DMS79 treated with DMSO at 0.1 percent for 48 hours (cell line): Measurements from ENCODE around the gene PRICKLE2.
"Not testable (repeated sequence)": the region's sequence is repeated elsewhere in the genome, so short reads cannot be mapped to it uniquely, and the experiment has no call there.

ENCODE experiments used
- DNase-seq: peaks from one replicate; lab custom pipeline; 2025; lab: John Stamatoyannopoulos, UW

The PRICKLE2 gene

GRCh38 chr3:64098670-64099069 is 126.6 kb downstream of the PRICKLE2 start:
- no peak for DNase-seq

GRCh38 chr3:64097920-64098319 is 127.3 kb downstream of the PRICKLE2 start:
- no peak for DNase-seq

- DNase-seq, result no peak
Observed at GRCh38 chr3:64095802-64096201, 129.5 kb downstream of the PRICKLE2 start.

GRCh38 chr3:64094713-64095079 is 130.6 kb downstream of the PRICKLE2 start:
- DNase-seq, result no peak

GRCh38 chr3:64093825-64094712 is 131.2 kb downstream of the PRICKLE2 start:
- no peak for DNase-seq

GRCh38 chr3:64093211-64093610 is 132.1 kb downstream of the PRICKLE2 start:
- DNase-seq, result no peak

GRCh38 chr3:64091501-64091900 is 133.8 kb downstream of the PRICKLE2 start:
- DNase-seq, result no peak

GRCh38 chr3:64089386-64089785 is 135.9 kb downstream of the PRICKLE2 start:
- DNase-seq, result not testable (repeated sequence)

- DNase-seq, result peak; percentile 24
Observed at GRCh38 chr3:64088408-64089205, 136.7 kb downstream of the PRICKLE2 start.

GRCh38 chr3:64086479-64087252 is 138.6 kb downstream of the PRICKLE2 start:
- no peak for DNase-seq

GRCh38 chr3:64084640-64085039 is 140.6 kb downstream of the PRICKLE2 start:
- no peak for DNase-seq

GRCh38 chr3:64083575-64083974 is 141.7 kb downstream of the PRICKLE2 start:
- no peak for DNase-seq

GRCh38 chr3:64082961-64083541 is 142.2 kb downstream of the PRICKLE2 start:
- no peak for DNase-seq

GRCh38 chr3:64082411-64082810 is 142.9 kb downstream of the PRICKLE2 start:
- no peak for DNase-seq

GRCh38 chr3:64081235-64081630 is 144.0 kb downstream of the PRICKLE2 start:
- no peak for DNase-seq

GRCh38 chr3:64080616-64081234 is 144.5 kb downstream of the PRICKLE2 start:
- DNase-seq, result no peak

GRCh38 chr3:64079369-64080150 is 145.7 kb downstream of the PRICKLE2 start:
- DNase-seq, result no peak

- no peak for DNase-seq
Observed at GRCh38 chr3:64078966-64079365, 146.3 kb downstream of the PRICKLE2 start.

GRCh38 chr3:64074895-64075679 is 150.2 kb downstream of the PRICKLE2 start:
- no peak for DNase-seq

GRCh38 chr3:64074060-64074459 is 151.2 kb downstream of the PRICKLE2 start:
- DNase-seq, result no peak
